ENCODE data around the gene MYMX.

MYMX gene

DNA sequence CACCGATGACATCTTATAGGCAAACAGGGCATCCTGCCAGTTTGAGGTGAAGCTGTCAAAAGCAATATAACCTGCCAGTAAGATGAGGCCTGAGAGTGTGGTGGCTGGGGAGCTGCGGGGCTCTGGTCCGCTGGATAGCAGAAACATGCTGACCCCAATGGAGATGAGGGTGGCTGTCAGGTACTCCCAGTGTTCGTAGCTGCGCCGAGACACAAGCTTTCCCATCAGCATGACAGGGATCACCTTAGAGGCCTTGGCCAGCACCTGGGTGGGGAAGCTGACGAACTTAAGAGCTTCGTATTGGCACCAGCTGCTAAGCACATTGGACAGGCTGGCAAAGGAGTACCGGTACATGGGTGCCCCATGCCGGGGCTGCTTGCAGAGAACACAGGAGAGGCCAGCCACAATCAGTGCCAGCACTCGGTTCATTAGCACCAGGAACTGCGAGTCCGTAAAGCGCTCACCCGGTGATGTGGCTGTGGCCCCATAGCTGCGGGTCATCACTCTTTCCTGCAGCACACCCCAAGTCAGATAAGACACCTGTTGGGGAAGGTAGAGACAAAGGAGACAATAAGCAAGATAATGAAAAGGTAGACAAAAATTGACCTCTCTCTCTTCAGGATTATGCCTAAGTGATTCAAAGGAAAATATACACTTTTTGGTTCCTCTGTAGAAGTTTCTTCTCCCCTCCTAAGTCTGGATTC lies 38.5 kb downstream of the MYMX start:
- peak overlapping the region; percentile 20; the same call in 1 of the 2 replicates for H3K4me3 ChIP-seq (ENCODE audit: low read depth, low read length)
- ChIA-PET CTCF (interaction anchor here (0.8 to 7.4 kb wide), 11 partner anchors 8 to 157 kb away, joined by 3 to 73 read pairs (median 13); partner anchors contain the start of genes HSP90AB1 and TMEM151B), POLR2A (interaction anchor here (0.6 to 3.4 kb wide), 4 partner anchors 8 to 32 kb away, joined by 3 to 109 read pairs (median 3); partner anchors contain the start of genes HSP90AB1 and SLC29A1)
- DNase-seq (ENCODE audit: low read depth, low spot score), result no peak
- TF ChIP-seq, protein P1, sequence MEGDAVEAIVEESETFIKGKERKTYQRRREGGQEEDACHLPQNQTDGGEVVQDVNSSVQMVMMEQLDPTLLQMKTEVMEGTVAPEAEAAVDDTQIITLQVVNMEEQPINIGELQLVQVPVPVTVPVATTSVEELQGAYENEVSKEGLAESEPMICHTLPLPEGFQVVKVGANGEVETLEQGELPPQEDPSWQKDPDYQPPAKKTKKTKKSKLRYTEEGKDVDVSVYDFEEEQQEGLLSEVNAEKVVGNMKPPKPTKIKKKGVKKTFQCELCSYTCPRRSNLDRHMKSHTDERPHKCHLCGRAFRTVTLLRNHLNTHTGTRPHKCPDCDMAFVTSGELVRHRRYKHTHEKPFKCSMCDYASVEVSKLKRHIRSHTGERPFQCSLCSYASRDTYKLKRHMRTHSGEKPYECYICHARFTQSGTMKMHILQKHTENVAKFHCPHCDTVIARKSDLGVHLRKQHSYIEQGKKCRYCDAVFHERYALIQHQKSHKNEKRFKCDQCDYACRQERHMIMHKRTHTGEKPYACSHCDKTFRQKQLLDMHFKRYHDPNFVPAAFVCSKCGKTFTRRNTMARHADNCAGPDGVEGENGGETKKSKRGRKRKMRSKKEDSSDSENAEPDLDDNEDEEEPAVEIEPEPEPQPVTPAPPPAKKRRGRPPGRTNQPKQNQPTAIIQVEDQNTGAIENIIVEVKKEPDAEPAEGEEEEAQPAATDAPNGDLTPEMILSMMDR (IDR thresholded peaks at IDR 0.05; ENCODE audit: insufficient read depth, low read length, missing control alignments), result no peak

DNA sequence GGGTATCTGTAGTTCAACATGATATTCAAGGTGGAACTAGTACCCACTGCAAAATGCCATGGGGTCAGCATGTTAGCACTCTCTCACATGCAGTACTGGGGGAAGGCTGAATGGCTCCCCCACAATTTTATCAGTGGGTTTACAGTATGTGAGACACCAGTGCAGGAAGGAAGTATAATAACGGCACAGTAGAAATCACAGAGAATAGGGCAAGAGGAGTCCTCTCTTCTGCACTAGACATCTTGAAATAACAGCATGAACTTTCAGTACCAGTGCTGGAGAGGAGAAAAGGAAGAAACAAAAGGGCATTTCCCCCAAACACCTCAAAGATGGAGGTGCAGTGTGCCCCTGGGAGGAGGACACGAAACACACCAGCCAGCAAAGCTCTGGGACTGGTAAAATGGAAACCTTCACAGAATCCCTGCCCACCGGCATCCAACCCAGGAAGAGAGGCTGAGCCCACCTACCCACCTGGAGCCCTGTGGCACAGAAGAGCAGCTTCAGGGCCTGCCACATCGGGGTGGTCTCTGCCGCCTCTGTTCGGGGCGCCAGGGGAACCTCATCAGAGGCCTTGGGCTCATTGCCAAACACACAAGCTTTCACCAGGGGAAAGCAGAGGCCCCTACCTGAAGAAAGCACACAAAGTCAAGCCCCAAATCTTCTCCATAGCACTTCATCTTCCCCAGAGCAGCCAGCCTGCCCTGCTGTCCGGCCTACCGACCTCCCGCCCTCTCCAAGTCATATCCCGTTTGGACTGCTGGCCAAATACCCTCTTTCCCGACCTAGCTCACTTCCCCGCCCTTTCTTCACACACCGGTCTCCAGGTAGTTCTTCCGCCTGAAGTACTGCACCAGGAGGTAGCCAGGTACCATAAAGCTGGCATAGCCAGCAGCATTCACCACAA lies 39.4 kb downstream of the MYMX start:
- DNase-seq (ENCODE audit: low read depth, low spot score), result no peak
- TF ChIP-seq, protein P1 (IDR thresholded peaks at IDR 0.05; ENCODE audit: insufficient read depth, low read length, missing control alignments), result no peak
- H3K4me3 ChIP-seq (ENCODE audit: low read depth, low read length), result peak overlapping the region; percentile 88
- POLR2A ChIA-PET, result interaction anchor here (0.7 to 3.4 kb wide), 3 partner anchors 9 to 83 kb away, joined by 3 to 109 read pairs (median 3); partner anchors contain the start of gene HSP90AB1
- CTCF ChIA-PET, result interaction anchor here (0.7 to 7.4 kb wide), 22 partner anchors 9 to 158 kb away, joined by 3 to 73 read pairs (median 4); partner anchors contain the start of genes CAPN11, HSP90AB1 and TMEM151B

DNA sequence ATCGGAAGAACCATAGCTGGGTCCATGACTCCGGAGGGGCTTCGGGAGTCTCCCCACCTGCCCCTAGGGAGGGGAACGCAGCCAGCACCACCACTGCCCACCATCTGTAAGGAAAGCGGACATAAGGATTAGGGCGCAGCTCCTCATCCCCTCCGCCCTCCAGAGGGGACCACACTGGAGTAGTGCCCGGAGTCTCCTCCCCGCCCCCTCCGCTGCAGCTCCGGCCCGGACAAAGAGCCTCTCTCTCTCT lies 40.0 kb downstream of the MYMX start:
- TF ChIP-seq, protein P1 (IDR thresholded peaks at IDR 0.05; ENCODE audit: insufficient read depth, low read length, missing control alignments), result no peak
- ChIA-PET CTCF (interaction anchor here (0.5 to 7.4 kb wide), 24 partner anchors 10 to 158 kb away, joined by 3 to 73 read pairs (median 4); partner anchors contain the start of genes AARS2, CAPN11, HSP90AB1 and TMEM151B), POLR2A (interaction anchor here (0.7 to 3.4 kb wide), 3 partner anchors 9 to 84 kb away, joined by 3 to 109 read pairs (median 3); partner anchors contain the start of gene HSP90AB1)
- peak overlapping the region; percentile 88 for H3K4me3 ChIP-seq (ENCODE audit: low read depth, low read length)
- DNase-seq (ENCODE audit: low read depth, low spot score), result no peak

DNA sequence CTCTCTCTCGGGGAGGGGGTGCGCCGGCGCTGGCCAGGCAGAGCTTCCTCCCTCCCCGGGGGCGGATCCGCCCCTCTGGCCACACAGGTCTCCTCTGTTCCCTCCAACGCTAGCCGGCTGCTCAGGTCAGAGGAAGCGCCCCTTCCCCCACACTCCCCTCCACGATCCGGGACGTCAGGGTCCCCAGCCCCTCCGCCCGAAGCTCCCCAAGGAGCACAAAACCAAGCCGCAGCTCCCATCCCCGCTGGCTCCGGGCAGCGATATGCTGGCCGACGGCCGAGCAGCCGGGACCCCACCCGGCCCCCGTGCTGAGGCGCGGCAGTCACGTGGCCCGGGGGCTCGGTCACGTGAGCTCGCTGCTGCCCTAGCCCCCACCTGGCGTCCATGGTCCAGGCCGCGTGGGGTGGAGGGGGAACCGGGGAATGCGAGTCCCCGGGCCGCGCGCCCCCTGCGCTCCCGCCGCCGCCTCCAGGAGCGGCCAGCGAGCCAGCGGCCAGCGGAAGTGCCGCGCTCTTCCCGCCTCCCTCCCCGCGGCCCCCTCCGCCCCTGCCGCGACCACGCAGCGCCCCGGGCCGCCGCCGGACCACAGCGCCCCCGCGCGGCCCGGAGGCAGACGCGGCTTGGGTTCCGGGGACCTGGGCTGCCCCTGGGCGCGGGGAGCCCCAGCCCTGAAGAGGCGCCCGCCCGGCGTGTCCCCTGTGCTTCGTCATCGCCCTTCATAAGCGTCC lies 40.5 kb downstream of the MYMX start, which contains the start of gene SLC35B2:
Gene SLC35B2, minus strand, starts transcription at position 504 of the 728 bp plus-strand sequence. Its CDS starts 118 bp downstream, at position 386.
- TF ChIP-seq, protein P1 (IDR thresholded peaks at IDR 0.05; ENCODE audit: insufficient read depth, low read length, missing control alignments), result peak; percentile 54
- H3K4me3 ChIP-seq (ENCODE audit: low read depth, low read length), result peak within 1 kb of the TSS; percentile 88
- no peak for DNase-seq (ENCODE audit: low read depth, low spot score)
- ChIA-PET POLR2A (interaction anchor here (0.7 to 3.4 kb wide), 3 partner anchors 10 to 84 kb away, joined by 3 to 109 read pairs (median 3); partner anchors contain the start of gene HSP90AB1), CTCF (interaction anchor here (0.5 to 7.4 kb wide), 24 partner anchors 10 to 159 kb away, joined by 3 to 73 read pairs (median 4); partner anchors contain the start of genes AARS2, CAPN11, HSP90AB1 and TMEM151B)

DNA sequence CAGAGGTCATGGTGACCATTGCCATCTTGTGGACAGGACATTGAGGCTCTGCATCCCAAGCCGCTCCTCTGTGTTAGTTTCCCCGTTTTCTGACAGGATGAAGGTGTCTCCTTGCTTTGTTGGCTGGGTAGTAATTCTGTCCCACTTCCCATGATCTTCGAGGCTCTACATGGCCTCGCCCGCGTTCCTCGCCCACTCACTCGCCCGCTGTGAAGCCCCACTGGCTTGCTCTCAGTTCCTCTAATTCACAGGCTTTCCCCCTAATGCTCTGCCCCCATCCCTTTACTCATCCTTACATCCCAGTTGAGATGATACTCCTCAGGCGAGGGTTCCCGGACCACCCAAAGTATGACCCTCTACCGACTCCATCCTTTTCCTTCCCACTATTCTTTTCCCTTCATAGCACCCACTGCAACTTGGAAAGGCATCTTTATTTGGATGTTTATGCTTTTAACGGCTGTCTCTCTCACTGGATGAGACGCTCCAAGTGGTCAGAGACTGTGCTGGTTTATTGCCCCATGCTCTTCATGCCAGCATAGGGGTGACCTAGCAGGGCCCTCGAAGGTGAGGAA lies 41.1 kb downstream of the MYMX start:
- ChIA-PET POLR2A (interaction anchor here (3.4 kb wide), 1 partner anchor 11 kb away, joined by 109 read pairs; the partner anchor contains the start of gene HSP90AB1), CTCF (interaction anchor here (1.0 to 4.3 kb wide), 7 partner anchors 11 to 94 kb away, joined by 3 to 54 read pairs (median 3); partner anchors contain the start of genes HSP90AB1 and TMEM151B)
- H3K4me3 ChIP-seq (ENCODE audit: low read depth, low read length), result peak overlapping the region; percentile 88
- TF ChIP-seq, protein P1 (IDR thresholded peaks at IDR 0.05; ENCODE audit: insufficient read depth, low read length, missing control alignments), result no peak
- no peak for DNase-seq (ENCODE audit: low read depth, low spot score)

Measured in AG04449 (cell line).